Vagina (tissue), 2 donors: Measurements from ENCODE around the gene ARHGAP19.

ENCODE experiments used
- POLR2A ChIP-seq, 2 donors: fragments of 450-650 bp; IDR thresholded peaks; one replicate each; pipeline ENCODE4 v1.6.1; 2017; ENCODE audit warnings: antibody characterized with exemption in 2 of 2, mild to moderate bottlenecking in 2 of 2, moderate library complexity in 2 of 2
- TF ChIP-seq, protein P1 (sequence below), 3 experiments: fragments of 450-650 bp in 2 of 3; fragments of 200-600 bp in 1 of 3; sonication (generic) in 1 of 3; IDR thresholded peaks; one replicate each; pipeline ENCODE4 v1.5.1; 2017 to 2019; ENCODE audit warnings: antibody characterized with exemption in 3 of 3, mild to moderate bottlenecking in 2 of 3, moderate library complexity in 2 of 3

DNA sequence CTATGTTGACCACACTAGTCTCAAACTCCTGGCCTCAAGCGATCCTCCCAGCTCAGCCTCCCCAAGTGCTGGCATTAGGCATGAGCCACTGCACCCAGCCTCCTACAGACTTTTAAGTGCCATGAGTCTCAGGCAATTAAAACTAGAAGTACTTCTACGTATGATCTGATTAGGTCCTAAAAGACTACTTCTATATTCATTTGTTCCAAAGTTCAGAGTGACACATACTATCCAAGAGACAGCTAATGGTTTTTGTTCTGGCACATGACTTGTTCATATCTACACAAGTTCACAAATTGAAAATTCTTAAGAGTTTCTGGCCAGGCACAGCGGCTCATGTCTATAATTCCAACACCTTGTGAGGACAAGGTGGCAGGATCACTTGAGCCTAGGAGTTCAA lies 11.7 kb downstream of the ARHGAP19 start:
- no peak for TF ChIP-seq POLR2A (IDR thresholded peaks at IDR 0.05)
- TF ChIP-seq, protein P1, sequence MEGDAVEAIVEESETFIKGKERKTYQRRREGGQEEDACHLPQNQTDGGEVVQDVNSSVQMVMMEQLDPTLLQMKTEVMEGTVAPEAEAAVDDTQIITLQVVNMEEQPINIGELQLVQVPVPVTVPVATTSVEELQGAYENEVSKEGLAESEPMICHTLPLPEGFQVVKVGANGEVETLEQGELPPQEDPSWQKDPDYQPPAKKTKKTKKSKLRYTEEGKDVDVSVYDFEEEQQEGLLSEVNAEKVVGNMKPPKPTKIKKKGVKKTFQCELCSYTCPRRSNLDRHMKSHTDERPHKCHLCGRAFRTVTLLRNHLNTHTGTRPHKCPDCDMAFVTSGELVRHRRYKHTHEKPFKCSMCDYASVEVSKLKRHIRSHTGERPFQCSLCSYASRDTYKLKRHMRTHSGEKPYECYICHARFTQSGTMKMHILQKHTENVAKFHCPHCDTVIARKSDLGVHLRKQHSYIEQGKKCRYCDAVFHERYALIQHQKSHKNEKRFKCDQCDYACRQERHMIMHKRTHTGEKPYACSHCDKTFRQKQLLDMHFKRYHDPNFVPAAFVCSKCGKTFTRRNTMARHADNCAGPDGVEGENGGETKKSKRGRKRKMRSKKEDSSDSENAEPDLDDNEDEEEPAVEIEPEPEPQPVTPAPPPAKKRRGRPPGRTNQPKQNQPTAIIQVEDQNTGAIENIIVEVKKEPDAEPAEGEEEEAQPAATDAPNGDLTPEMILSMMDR (IDR thresholded peaks at IDR 0.05) = no peak
